HEK293T (cell line): ENCODE measurements around the gene TCIRG1.

Source experiments
- ARNT ChIP-seq: fragments of 450-650 bp; IDR thresholded peaks from 2 replicates; pipeline ENCODE4 v1.6.1; 2017; ENCODE audit warnings: mild to moderate bottlenecking
- ELF4 ChIP-seq: fragments of 450-650 bp; IDR thresholded peaks from 2 replicates; pipeline ENCODE4 v1.6.1; 2017; ENCODE audit warnings: antibody characterized with exemption
- FOXM1 ChIP-seq: fragments of 450-650 bp; IDR thresholded peaks from 2 replicates; pipeline ENCODE4 v1.6.1; 2017; ENCODE audit warnings: mild to moderate bottlenecking, borderline replicate concordance
- ZNF384 ChIP-seq: fragments of 450-650 bp; IDR thresholded peaks from 2 replicates; pipeline ENCODE4 v1.6.1; 2016
- TF ChIP-seq, protein P1 (sequence below): fragments of 450-650 bp; IDR thresholded peaks from 2 replicates; pipeline ENCODE4 v1.6.1; 2016

DNA sequence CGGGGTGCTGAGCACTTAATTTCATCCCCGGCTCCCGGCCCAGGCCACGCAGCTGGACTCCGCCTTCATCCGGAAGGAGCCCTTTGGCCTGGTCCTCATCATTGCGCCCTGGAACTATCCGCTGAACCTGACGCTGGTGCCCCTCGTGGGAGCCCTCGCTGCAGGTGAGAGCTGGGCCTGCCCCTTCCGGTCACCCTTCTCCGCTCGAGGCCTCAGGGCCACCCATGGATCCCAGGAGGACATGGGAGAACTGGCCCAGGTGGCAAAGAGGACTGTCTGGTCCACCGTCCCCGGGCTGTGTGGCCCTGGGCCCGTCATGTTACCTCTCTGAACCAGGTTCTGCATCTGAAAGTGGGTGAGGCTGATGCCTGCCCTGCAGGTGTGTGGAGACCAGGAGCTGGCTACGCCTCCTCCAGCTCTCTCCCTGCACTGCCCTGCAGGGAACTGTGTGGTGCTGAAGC lies 20.1 kb upstream of the TCIRG1 start:
- TF ChIP-seq, protein P1, sequence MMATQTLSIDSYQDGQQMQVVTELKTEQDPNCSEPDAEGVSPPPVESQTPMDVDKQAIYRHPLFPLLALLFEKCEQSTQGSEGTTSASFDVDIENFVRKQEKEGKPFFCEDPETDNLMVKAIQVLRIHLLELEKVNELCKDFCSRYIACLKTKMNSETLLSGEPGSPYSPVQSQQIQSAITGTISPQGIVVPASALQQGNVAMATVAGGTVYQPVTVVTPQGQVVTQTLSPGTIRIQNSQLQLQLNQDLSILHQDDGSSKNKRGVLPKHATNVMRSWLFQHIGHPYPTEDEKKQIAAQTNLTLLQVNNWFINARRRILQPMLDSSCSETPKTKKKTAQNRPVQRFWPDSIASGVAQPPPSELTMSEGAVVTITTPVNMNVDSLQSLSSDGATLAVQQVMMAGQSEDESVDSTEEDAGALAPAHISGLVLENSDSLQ: no peak
- TF ChIP-seq ELF4 (no peak), ARNT (no peak), ZNF384 (no peak), FOXM1 (no peak)
